ENCODE measurements around the gene SERBP1.
A peak's percentile ranks its signal among the peaks of the same experiment; 100 is the strongest.

SERBP1 gene

GRCh38 chr1:67430358-67431155 lies at the start of gene SERBP1:
Gene SERBP1, minus strand, starts transcription at chr1:67430402. Its CDS starts 102 bp downstream, at chr1:67430300.
- POLR2A ChIA-PET = interaction anchor here (0.7 to 1.2 kb wide), 2 partner anchors 12 to 33 kb away, joined by 3 to 5 read pairs; no protein-coding TSS in a partner anchor
- CTCF ChIA-PET = interaction anchor here (0.7 to 6.8 kb wide), 7 partner anchors 11 to 1237 kb away, joined by 3 to 35 read pairs (median 5); no protein-coding TSS in a partner anchor
- DNase-seq (ENCODE audit: low read depth, low spot score) = peak; percentile 70
- peak within 1 kb of the TSS; percentile 91 for H3K4me3 ChIP-seq (ENCODE audit: low read depth, low read length)
- TF ChIP-seq, protein P1, sequence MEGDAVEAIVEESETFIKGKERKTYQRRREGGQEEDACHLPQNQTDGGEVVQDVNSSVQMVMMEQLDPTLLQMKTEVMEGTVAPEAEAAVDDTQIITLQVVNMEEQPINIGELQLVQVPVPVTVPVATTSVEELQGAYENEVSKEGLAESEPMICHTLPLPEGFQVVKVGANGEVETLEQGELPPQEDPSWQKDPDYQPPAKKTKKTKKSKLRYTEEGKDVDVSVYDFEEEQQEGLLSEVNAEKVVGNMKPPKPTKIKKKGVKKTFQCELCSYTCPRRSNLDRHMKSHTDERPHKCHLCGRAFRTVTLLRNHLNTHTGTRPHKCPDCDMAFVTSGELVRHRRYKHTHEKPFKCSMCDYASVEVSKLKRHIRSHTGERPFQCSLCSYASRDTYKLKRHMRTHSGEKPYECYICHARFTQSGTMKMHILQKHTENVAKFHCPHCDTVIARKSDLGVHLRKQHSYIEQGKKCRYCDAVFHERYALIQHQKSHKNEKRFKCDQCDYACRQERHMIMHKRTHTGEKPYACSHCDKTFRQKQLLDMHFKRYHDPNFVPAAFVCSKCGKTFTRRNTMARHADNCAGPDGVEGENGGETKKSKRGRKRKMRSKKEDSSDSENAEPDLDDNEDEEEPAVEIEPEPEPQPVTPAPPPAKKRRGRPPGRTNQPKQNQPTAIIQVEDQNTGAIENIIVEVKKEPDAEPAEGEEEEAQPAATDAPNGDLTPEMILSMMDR (IDR thresholded peaks at IDR 0.05; ENCODE audit: insufficient read depth, low read length, missing control alignments) = no peak

DNA sequence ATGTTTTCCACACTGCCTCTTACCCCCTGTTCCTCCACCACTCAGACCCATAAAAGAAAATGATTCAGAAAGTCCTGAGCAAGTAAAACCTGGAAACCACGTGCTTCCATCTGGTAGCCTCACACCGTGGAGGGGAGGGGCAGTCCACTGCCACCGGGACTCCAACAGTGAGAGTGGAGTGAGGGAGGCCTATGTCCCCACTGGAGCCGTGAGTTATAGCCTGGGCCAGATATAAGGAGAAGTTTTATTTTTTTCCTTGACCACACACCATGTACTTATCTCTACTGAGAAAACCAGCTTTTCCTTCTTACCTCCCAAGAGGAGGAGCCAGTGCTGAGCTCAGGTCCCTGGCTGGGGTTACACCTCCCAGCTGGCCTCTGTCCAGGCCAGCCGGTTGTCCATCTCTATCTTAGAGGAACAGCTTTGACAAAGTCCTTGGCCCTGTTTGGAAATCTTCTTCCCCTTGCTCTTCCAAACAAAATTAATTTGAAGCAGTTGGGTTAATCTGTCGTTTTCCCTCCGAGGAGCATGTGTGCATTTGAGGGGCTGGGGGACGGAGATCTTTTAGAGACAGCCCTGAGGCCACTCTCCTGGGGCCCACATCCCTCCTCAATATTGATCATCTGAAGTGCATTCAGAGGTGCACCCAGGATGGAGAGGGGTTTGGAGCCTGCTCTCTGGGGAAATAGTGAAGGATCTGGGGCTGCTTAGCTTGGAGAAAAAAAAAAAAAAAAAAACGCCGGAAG lies 49.1 kb upstream of the SERBP1 start:
- ChIA-PET CTCF (interaction anchor here (1.5 to 1.7 kb wide), 2 partner anchors 21 to 245 kb away, joined by 4 to 12 read pairs; no protein-coding TSS in a partner anchor), POLR2A (no interaction called here)
- DNase-seq (ENCODE audit: low read depth, low spot score) = no peak
- no peak overlapping the region for H3K4me3 ChIP-seq (ENCODE audit: low read depth, low read length)
- TF ChIP-seq, protein P1 (IDR thresholded peaks at IDR 0.05; ENCODE audit: insufficient read depth, low read length, missing control alignments) = no peak

DNA sequence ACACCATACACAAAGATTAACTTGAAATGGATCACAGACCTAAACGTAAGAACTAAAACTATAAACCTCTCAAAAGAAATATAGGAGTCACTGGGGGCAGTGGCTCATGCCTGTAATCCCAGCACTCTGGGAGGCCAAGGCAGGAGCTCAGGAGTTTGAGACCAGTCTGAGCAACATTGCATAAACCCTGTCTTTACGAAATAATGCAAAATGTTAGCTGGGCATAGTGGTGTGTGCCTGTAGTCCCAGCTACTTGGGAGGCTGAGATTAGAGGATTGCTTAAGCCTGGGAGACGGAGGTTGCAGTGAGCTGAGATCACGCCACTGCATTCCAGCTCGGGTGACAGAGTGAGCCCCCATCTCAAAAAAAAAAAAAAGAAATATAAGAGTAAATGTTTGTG lies 46.7 kb upstream of the SERBP1 start:
- no peak for DNase-seq (ENCODE audit: low read depth, low spot score)
- POLR2A ChIA-PET = no interaction called here
- CTCF ChIA-PET = interaction anchor here (0.6 kb wide), 1 partner anchor 284 kb away, joined by 3 read pairs; no protein-coding TSS in a partner anchor
- TF ChIP-seq, protein P1 (IDR thresholded peaks at IDR 0.05; ENCODE audit: insufficient read depth, low read length, missing control alignments) = no peak
- no peak overlapping the region for H3K4me3 ChIP-seq (ENCODE audit: low read depth, low read length)

- TF ChIP-seq, protein P1 (IDR thresholded peaks at IDR 0.05; ENCODE audit: insufficient read depth, low read length, missing control alignments) = no peak
- ChIA-PET POLR2A (no interaction called here), CTCF (no interaction called here)
- H3K4me3 ChIP-seq (ENCODE audit: low read depth, low read length) = no peak overlapping the region
- no peak for DNase-seq (ENCODE audit: low read depth, low spot score)
Observed at GRCh38 chr1:67476006-67476482, 45.8 kb upstream of the SERBP1 start.

- DNase-seq (ENCODE audit: low read depth, low spot score) = no peak
- ChIA-PET CTCF (no interaction called here), POLR2A (no interaction called here)
- TF ChIP-seq, protein P1 (IDR thresholded peaks at IDR 0.05; ENCODE audit: insufficient read depth, low read length, missing control alignments) = no peak
- no peak overlapping the region for H3K4me3 ChIP-seq (ENCODE audit: low read depth, low read length)
Observed at GRCh38 chr1:67472056-67472455, 41.9 kb upstream of the SERBP1 start.

DNA sequence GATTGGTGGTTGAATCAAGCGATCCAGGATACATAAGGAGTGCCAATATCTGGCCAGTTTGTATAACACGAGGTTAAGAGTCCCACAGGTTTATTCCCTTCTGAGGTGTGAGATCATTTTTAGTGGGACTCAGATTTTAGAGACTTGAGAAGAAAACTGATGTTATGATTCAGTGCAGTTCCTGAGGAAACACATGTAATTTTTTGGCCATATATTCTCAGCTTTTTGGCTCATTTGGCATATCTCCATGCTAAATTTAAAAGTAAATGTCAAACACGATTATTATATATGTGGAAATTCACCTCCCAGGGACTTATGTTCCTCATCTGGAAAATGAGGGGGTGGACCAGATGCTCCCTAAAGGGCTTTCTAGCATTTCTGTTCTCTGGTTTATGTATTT lies 39.2 kb upstream of the SERBP1 start:
- ChIA-PET CTCF (interaction anchor here (0.9 kb wide), 1 partner anchor 11 kb away, joined by 3 read pairs; no protein-coding TSS in a partner anchor), POLR2A (no interaction called here)
- no peak for DNase-seq (ENCODE audit: low read depth, low spot score)
- TF ChIP-seq, protein P1 (IDR thresholded peaks at IDR 0.05; ENCODE audit: insufficient read depth, low read length, missing control alignments) = no peak
- H3K4me3 ChIP-seq (ENCODE audit: low read depth, low read length) = no peak overlapping the region
